GM23248 (cell line): ENCODE data around the gene GJD3.

Experiments
- EZH2 ChIP-seq: fragments of 200-600 bp; sonication (generic); IDR thresholded peaks from 2 replicates; pipeline ENCODE4 v1.6.1; 2018; ENCODE audit warnings: antibody characterized with exemption, mild to moderate bottlenecking; ENCODE audit not compliant: insufficient read depth, poor library complexity, severe bottlenecking
- EZH2phosphoT487 ChIP-seq: fragments of 200-600 bp; sonication (generic); IDR thresholded peaks from 2 replicates; pipeline ENCODE4 v1.6.1; 2018; ENCODE audit warnings: antibody characterized with exemption, moderate library complexity, mild to moderate bottlenecking, low read depth; ENCODE audit not compliant: insufficient read depth

DNA sequence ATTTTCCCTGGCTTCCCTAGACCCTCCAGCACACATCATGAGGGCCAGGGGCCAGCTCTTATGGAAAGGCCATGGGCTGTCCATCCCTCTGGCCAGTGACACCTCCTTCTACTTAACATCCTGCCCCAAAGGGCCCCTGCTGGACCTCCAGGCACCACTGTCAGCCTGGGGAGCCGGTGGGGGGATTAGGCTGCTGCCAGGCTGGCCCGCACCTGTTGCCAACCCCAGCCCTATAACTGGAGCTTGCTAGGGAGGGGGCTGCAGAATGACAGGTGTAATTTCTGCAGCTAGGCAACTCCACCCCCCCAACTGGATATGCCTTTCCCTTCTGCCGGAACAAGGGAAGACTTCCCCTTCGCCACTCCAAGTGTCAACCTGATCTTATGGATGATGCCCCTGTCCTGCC is 43.0 kb downstream of the GJD3 start:
- TF ChIP-seq EZH2 (no peak), EZH2phosphoT487 (no peak)
